Measurements from ENCODE around the gene CDIPT. TPM values are rescaled to one million over a fixed set of nuclear protein-coding genes. Genes with fewer than 3 reads are reported as not detected.

The CDIPT gene
- total RNA-seq, 4 donors from 2014 or later: 80.0 to 121 (median 94.8) TPM

DNA sequence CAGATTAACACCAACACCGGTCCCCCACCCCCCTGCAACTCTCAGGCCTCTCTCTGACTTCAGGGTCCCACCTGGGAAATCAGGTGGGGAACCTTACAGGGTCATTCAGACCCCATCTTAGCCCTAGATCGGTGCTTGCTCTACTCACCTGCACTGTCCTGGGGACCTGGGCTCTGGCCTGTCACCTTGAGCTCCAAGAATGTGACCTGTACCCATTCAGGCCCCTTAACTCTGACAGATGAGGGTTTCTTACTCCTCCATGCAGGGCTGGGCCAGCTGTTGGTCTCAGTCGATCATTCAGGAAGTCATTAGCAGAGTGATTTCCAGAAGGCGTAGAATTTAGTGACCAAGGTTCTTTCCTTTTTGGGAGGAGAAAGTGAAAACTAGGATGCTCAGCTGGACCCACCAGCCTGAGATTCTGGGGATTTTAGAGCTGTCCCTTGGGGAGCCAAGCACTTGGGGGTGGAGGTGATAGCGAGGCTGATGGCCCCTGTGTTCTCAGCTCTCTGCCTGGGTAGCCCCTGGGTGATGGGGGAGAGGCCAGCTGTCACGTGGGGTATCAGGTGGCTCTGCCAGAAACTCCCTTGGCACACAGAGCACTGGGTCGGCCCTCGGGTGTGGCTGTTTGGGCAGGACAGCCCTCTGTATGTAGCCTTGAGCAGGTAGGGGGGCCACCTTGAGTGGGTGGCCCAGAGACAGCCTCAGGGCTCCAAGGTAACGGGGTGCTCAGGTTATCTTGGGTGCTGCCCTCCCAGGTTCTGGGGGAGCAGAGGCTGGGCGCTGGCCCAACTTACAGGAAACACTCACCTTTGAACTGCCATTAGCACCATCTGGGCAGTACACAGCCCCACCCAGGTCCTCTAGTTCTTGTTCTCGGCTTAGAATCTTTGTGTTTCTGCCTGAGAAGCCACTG is 42.0 kb downstream of the CDIPT start:
- H3K9me3 ChIP-seq: no peaks in the 10 kb centered on the region
- no peak for TF ChIP-seq CTCF (IDR thresholded peaks at IDR 0.05)
- peak in 1 of 2 donors; percentile 38 for TF ChIP-seq EP300 (IDR thresholded peaks at IDR 0.05)
- TF ChIP-seq POLR2A (IDR thresholded peaks at IDR 0.05): peak in 1 of 2 donors; percentile 25
- H3K4me1 ChIP-seq: peaks cover 0 to 79% (median 63%) of the 10 kb centered on the region in 4 donors
- peaks cover 0 to 23% (median 0%) of the 10 kb centered on the region in 3 donors for H3K36me3 ChIP-seq
- DNase-seq (ENCODE audit: low spot score in 2 of 2): no peak
- WGBS, 2 donors: 18 to 26% methylated on average over 9 to 11 of the region's 11 CpGs
- peak overlapping the region; percentile 41 to 89 (median 54) for H3K4me3 ChIP-seq
- peak overlapping the region; percentile 55 to 91 (median 86) for H3K27ac ChIP-seq
- no peaks in the 10 kb centered on the region for H3K27me3 ChIP-seq

- H3K36me3 ChIP-seq: peaks cover 0 to 23% (median 0%) of the 10 kb centered on the region in 3 donors
- peaks cover 0 to 76% (median 59%) of the 10 kb centered on the region in 4 donors for H3K4me1 ChIP-seq
- H3K27ac ChIP-seq: peak within 1 kb of the TSS; percentile 55 to 91 (median 86)
- TF ChIP-seq EP300 (IDR thresholded peaks at IDR 0.05): peak in 1 of 2 donors; percentile 77
- no peak for TF ChIP-seq CTCF (IDR thresholded peaks at IDR 0.05)
- peak in 1 of 2 donors; percentile 32 for TF ChIP-seq POLR2A (IDR thresholded peaks at IDR 0.05)
- H3K9me3 ChIP-seq: no peaks in the 10 kb centered on the region
- WGBS, 2 donors: 0% methylated on average over 2 to 4 of the region's 4 CpGs
- H3K27me3 ChIP-seq: no peaks in the 10 kb centered on the region
- peak; percentile 55 to 62 for DNase-seq (ENCODE audit: low spot score in 2 of 2)
- peak within 1 kb of the TSS; percentile 41 to 89 (median 54) for H3K4me3 ChIP-seq
Observed at GRCh38 chr16:29820271-29820701, 42.7 kb downstream of the CDIPT start, which contains the start of gene MVP. Gene MVP (plus strand): TSS chr16:29820462. CDS start chr16:29830550, 10,088 bp downstream.

DNA sequence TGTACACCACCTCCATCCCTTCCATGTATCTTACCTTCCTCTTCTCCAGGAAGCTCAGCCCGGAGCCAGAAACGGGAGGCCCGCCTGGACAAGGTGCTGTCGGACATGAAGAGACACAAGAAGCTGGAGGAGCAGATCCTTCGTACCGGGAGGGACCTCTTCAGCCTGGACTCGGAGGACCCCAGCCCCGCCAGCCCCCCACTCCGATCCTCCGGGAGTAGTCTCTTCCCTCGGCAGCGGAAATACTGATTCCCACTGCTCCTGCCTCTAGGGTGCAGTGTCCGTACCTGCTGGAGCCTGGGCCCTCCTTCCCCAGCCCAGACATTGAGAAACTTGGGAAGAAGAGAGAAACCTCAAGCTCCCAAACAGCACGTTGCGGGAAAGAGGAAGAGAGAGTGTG is 43.5 kb downstream of the CDIPT start:
- H3K36me3 ChIP-seq: peaks cover 0 to 23% (median 0%) of the 10 kb centered on the region in 3 donors
- H3K4me1 ChIP-seq: peaks cover 0 to 76% (median 59%) of the 10 kb centered on the region in 4 donors
- no peaks in the 10 kb centered on the region for H3K9me3 ChIP-seq
- H3K27ac ChIP-seq: peak overlapping the region in 3 of 4 donors; percentile 81 to 91 (median 90)
- TF ChIP-seq CTCF (IDR thresholded peaks at IDR 0.05): no peak
- TF ChIP-seq POLR2A (IDR thresholded peaks at IDR 0.05): no peak
- TF ChIP-seq EP300 (IDR thresholded peaks at IDR 0.05): no peak
- H3K4me3 ChIP-seq: no peak overlapping the region
- 70 to 80% methylated on average over 15 of the region's 15 CpGs for WGBS, 2 donors
- H3K27me3 ChIP-seq: no peaks in the 10 kb centered on the region
- no peak for DNase-seq (ENCODE audit: low spot score in 2 of 2)

DNA sequence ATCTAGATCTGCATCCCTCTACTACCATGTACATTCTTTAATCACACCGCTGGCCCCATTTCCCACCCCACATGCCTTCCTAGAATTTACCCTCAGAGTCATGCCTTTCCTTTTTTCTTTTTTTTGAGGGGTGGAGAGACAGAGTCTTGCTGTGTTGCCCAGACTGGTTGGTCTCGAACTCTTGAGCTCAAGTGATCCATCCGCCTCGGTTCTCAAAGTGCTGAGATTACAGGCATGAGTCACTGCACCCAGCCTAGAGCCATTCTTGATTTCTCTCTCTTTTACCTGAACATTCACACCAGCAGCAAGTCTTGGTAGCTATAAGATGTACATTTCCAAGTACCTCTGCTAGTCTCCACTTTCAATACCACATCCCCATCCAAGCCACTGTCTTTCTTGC is 44.9 kb downstream of the CDIPT start:
- no peaks in the 10 kb centered on the region for H3K9me3 ChIP-seq
- no peak for DNase-seq (ENCODE audit: low spot score in 2 of 2)
- H3K27me3 ChIP-seq: no peaks in the 10 kb centered on the region
- WGBS, 2 donors: 91 to 92% methylated on average over 4 of the region's 4 CpGs
- peaks cover 0 to 78% (median 60%) of the 10 kb centered on the region in 4 donors for H3K4me1 ChIP-seq
- peak overlapping the region in 2 of 4 donors; percentile 1 to 99 for H3K27ac ChIP-seq
- H3K36me3 ChIP-seq: peaks cover 0 to 23% (median 0%) of the 10 kb centered on the region in 3 donors
- TF ChIP-seq EP300 (IDR thresholded peaks at IDR 0.05) (no peak), CTCF (IDR thresholded peaks at IDR 0.05) (no peak), POLR2A (IDR thresholded peaks at IDR 0.05) (no peak)
- H3K4me3 ChIP-seq: no peak overlapping the region

Measured in tibial nerve (tissue), 4 donors.